Activated CD8-positive, alpha-beta memory T cell treated with anti-CD3 and anti-CD28 coated beads, Interleukin-2, amount 50 U/mL, for 48 hours (primary cell): ENCODE measurements around the gene KRT34.

Source experiments
- DNase-seq: peaks from one replicate; pipeline ENCODE4 v3.0.0-alpha.2; 2020

KRT34 gene

GRCh38 chr17:41328207-41328606 lies 53.9 kb downstream of the KRT34 start:
- no peak for DNase-seq
